ENCODE data around the gene INCA1. TPM values are rescaled to one million over a fixed set of nuclear protein-coding genes. Genes with fewer than 3 reads are reported as not detected.

INCA1 gene
- polyA plus RNA-seq, 3 donors: 0.38 to 0.52 (median 0.44) TPM

DNA sequence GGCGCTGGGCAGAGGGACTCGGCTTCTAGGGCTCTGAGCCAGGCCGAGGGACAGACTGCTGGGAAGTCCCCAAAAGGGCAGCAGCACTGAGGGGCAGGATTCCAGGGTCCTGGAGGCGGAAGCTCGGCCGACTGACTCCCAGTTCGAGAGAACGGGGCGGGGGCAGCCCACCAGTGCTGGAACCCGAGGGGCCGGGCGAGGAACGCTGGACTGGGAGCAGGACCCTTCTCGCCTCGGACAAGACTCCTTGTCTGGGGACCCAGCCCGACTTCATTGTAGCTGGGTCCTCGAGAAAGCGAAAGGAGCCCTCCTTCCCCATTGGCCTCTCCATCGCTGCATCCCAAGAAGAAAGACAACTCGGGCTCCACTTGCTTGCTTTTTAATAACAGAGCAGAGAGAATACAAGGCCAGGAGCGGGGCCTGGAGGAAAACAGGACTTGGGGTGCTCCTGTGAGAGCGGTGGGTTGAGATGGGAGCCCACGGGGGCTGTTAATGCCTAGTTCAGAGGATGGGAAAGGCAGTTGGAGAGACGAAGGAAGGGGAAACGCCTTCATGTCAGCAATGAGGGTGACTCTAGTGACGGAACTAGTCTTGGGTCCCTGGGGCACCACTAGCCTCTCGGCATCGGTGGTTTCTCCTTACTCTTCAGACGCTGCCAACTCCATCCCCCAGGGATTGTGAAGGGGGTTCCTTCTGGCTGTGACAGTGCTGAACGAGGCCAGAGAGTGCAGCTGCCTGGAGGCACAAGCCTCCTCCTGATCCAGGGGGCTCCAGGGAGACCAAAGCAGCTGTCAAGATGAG lies 9.4 kb downstream of the INCA1 start:
- Histone ChIP-seq H3K4me3 (replicated peaks in 1 of 3; ENCODE audit: low read depth in 2 of 3, low read length in 3 of 3) (peak overlapping the region; percentile 78 to 99 (median 81)), H3K27ac (ENCODE audit: low read depth in 1 of 2, low read length in 2 of 2) (peak overlapping the region; percentile 77 to 95), H3K4me2 (replicated peaks; ENCODE audit: extremely low read depth, low read length, poor library complexity, severe bottlenecking) (peak overlapping the region; percentile 98), H3K36me3 (replicated peaks in 1 of 2; ENCODE audit: control insufficient read depth in 1 of 2, insufficient read depth in 2 of 2, low read length in 2 of 2) (peaks cover 7 to 20% of the 10 kb centered on the region in 2 donors), H3K79me2 (ENCODE audit: insufficient read depth, low read length) (peaks cover 33% of the 10 kb centered on the region), H3K9ac (ENCODE audit: insufficient read depth, low read length, poor library complexity, severe bottlenecking) (peak overlapping the region; percentile 91), H3K4me1 (ENCODE audit: control insufficient read depth in 1 of 2, insufficient read depth in 2 of 2, low read length in 2 of 2) (peaks cover 27 to 37% of the 10 kb centered on the region in 2 donors), H3K27me3 (ENCODE audit: control insufficient read depth in 2 of 2, insufficient read depth in 2 of 2, low read length in 2 of 2) (no peaks in the 10 kb centered on the region), H3K9me3 (replicated peaks in 1 of 2; ENCODE audit: control insufficient read depth in 1 of 2, insufficient read depth in 1 of 2, low read length in 2 of 2) (no peaks in the 10 kb centered on the region), H2AFZ (ENCODE audit: insufficient read depth, low read depth, low read length, poor library complexity, severe bottlenecking) (peak overlapping the region; percentile 94), H4K20me1 (ENCODE audit: insufficient read depth, low read length) (no peaks in the 10 kb centered on the region)
- peak overlapping the region; percentile 84 to 97 (median 96) for H3K27ac Mint-ChIP-seq
- TF ChIP-seq, protein P1, sequence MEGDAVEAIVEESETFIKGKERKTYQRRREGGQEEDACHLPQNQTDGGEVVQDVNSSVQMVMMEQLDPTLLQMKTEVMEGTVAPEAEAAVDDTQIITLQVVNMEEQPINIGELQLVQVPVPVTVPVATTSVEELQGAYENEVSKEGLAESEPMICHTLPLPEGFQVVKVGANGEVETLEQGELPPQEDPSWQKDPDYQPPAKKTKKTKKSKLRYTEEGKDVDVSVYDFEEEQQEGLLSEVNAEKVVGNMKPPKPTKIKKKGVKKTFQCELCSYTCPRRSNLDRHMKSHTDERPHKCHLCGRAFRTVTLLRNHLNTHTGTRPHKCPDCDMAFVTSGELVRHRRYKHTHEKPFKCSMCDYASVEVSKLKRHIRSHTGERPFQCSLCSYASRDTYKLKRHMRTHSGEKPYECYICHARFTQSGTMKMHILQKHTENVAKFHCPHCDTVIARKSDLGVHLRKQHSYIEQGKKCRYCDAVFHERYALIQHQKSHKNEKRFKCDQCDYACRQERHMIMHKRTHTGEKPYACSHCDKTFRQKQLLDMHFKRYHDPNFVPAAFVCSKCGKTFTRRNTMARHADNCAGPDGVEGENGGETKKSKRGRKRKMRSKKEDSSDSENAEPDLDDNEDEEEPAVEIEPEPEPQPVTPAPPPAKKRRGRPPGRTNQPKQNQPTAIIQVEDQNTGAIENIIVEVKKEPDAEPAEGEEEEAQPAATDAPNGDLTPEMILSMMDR (IDR thresholded peaks at IDR 0.05): no peak
- peaks cover 0 to 2% (median 0%) of the 10 kb centered on the region in 7 donors for H3K9me3 Mint-ChIP-seq
- WGBS (ENCODE audit: insufficient coverage): 1% methylated on average over 20 of the region's 30 CpGs
- peaks cover 39% of the 10 kb centered on the region for H3K4me1 Mint-ChIP-seq
- intact Hi-C loops (cut with micrococcal nuclease): loop anchor here (5.0 kb wide), 2 partner anchors 36 to 81 kb away; partner anchors contain the start of gene ENO3 (in 1 of the 2)
- H3K27me3 Mint-ChIP-seq (ENCODE audit: low read depth in 3 of 3): peaks cover 0 to 2% (median 1%) of the 10 kb centered on the region in 3 donors
- peak overlapping the region; percentile 92 to 96 for H3K4me3 Mint-ChIP-seq
- H3K36me3 Mint-ChIP-seq: peaks cover 23 to 30% of the 10 kb centered on the region in 2 donors
- DNase-seq: peak in 1 of 3 donors; percentile 38

DNA sequence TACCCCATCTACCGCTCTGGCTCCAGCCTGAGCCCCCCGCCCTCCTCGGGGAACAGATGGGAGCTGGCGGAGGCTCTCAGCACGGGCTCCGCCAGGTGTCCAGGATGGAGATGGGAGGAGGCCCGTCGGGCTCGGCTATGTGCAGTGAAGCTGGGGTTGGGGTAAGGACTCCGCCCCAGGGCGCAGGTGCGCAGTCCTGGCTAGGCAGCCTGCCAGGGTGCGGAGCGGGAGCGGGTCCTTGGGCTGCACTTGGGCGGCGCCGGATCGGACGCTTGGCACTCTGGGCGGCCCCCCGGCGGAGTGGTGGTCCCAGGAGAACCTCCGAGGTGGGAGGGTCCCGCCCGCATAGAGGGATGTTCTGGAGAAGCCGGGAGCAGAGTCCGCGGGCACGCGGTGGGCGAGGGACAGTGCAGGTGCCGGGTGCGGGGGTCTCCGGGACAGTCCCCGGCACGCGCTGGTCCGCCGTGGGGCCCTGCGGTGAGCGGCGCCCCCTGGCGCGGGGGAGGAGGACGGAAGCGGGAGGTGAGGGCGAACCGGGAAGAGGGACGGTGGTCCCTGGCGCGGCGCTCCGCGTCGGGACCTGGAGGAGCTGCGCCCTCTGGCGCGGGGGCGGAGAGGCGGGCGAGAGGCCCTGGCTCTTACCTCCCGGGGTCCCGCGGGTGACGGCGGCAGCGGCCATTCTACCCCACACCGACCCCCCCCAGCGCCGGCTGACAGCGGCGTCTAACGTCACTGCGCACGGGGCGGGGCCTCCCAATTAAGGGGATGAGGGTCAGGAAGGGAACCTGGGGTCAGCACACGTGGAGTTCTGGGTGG lies 10.2 kb downstream of the INCA1 start, which contains the start of gene CAMTA2:
Gene CAMTA2, minus strand, starts transcription at position 725 of the 816 bp plus-strand sequence. CDS start 1,453 bp downstream, outside the sequence.
- peaks cover 0 to 2% (median 0%) of the 10 kb centered on the region in 7 donors for H3K9me3 Mint-ChIP-seq
- H3K4me1 Mint-ChIP-seq: peaks cover 47% of the 10 kb centered on the region

More for the DNA sequence above, 10.2 kb downstream of the INCA1 start, which contains the start of gene CAMTA2:
- H3K4me2 ChIP-seq (replicated peaks; ENCODE audit: extremely low read depth, low read length, poor library complexity, severe bottlenecking): peak within 1 kb of the TSS; percentile 98
- H4K20me1 ChIP-seq (ENCODE audit: insufficient read depth, low read length): peaks cover 4% of the 10 kb centered on the region
- peaks cover 0 to 1% (median 0%) of the 10 kb centered on the region in 3 donors for H3K27me3 Mint-ChIP-seq (ENCODE audit: low read depth in 3 of 3)
- H3K27ac ChIP-seq (ENCODE audit: low read depth in 1 of 2, low read length in 2 of 2): peak within 1 kb of the TSS; percentile 77 to 95
- H3K27me3 ChIP-seq (ENCODE audit: control insufficient read depth in 2 of 2, insufficient read depth in 2 of 2, low read length in 2 of 2): no peaks in the 10 kb centered on the region
- H3K9ac ChIP-seq (ENCODE audit: insufficient read depth, low read length, poor library complexity, severe bottlenecking): peak within 1 kb of the TSS; percentile 91
- peak within 1 kb of the TSS; percentile 84 to 97 (median 96) for H3K27ac Mint-ChIP-seq
- H3K36me3 ChIP-seq (replicated peaks in 1 of 2; ENCODE audit: control insufficient read depth in 1 of 2, insufficient read depth in 2 of 2, low read length in 2 of 2): peaks cover 10 to 28% of the 10 kb centered on the region in 2 donors
- TF ChIP-seq, protein P1 (IDR thresholded peaks at IDR 0.05): peak; percentile 93
- peaks cover 33% of the 10 kb centered on the region for H3K79me2 ChIP-seq (ENCODE audit: insufficient read depth, low read length)
- peaks cover 31 to 38% of the 10 kb centered on the region in 2 donors for H3K36me3 Mint-ChIP-seq
- under 1% methylated on average over 68 of the region's 78 CpGs for WGBS (ENCODE audit: insufficient coverage)
- peak; percentile 78 to 82 (median 82) for DNase-seq
- H3K9me3 ChIP-seq (replicated peaks in 1 of 2; ENCODE audit: control insufficient read depth in 1 of 2, insufficient read depth in 1 of 2, low read length in 2 of 2): no peaks in the 10 kb centered on the region
- intact Hi-C loops (cut with micrococcal nuclease): loop anchor here (5.0 kb wide), 2 partner anchors 35 to 80 kb away; partner anchors contain the start of gene ENO3 (in 1 of the 2)
- peak within 1 kb of the TSS; percentile 92 to 96 for H3K4me3 Mint-ChIP-seq
- peak within 1 kb of the TSS; percentile 94 for H2AFZ ChIP-seq (ENCODE audit: insufficient read depth, low read depth, low read length, poor library complexity, severe bottlenecking)
- H3K4me3 ChIP-seq (replicated peaks in 1 of 3; ENCODE audit: low read depth in 2 of 3, low read length in 3 of 3): peak within 1 kb of the TSS; percentile 78 to 99 (median 81)
- H3K4me1 ChIP-seq (ENCODE audit: control insufficient read depth in 1 of 2, insufficient read depth in 2 of 2, low read length in 2 of 2): peaks cover 35 to 45% of the 10 kb centered on the region in 2 donors

All from CD14-positive monocyte (primary cell).